ENCODE results near the gene PROSER3.

Gene PROSER3

GRCh38 chr19:35779033-35779432, 21.1 kb downstream of the PROSER3 start:
- DNase-seq: no peak

DNA sequence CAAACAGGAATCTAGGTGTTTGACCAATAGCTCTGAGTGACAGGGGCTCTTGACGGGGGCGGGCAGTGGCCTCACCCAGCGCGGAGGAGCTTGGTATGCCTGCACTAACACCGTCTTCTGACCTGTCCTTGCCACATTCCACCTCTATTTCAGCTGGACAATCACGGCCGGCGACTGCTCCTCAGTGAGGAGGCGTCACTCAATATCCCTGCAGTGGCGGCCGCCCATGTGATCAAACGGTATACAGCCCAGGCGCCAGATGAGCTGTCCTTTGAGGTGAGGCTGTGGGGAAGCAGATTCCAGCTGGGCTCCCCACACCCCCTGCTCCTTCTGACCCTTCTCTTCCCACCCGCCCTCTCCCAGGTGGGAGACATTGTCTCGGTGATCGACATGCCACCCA, 22.1 kb downstream of the PROSER3 start:
- no peak for DNase-seq

DNA sequence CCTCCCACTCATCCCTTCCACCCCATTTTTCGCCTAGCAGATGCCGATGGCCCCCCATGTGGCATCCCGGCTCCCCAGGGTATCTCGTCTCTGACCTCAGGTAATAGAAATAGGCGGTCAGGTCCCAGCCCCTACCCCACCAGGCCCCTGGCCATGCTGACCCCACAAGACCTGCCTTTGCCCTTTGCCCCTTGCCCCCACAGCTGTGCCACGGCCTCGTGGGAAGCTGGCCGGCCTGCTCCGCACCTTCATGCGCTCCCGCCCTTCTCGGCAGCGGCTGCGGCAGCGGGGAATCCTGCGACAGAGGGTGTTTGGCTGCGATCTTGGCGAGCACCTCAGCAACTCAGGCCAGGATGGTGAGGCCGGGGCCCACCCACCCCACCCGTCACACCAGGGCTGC, 22.7 kb downstream of the PROSER3 start:
- no peak for DNase-seq

DNA sequence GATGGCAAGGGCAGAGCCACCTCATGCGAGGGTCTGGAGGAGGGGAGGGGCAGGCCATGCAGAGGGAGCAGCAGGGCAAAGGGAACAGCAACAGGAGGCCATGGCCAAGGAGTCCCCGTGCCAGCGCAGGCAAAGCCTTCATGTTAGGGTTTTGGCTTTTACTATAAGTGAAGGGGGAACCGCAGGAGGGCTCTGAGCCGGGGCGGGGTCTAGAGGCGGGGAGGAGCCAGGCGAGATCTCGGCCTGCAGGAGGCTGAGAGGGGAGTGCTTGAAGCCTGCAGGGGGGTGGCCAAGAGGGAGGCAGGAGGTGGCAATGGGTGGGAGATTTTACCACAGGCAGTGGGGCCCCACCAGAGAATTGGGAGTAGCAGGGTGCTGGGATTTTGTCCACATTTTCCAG, 23.7 kb downstream of the PROSER3 start:
- no peak for DNase-seq

DNA sequence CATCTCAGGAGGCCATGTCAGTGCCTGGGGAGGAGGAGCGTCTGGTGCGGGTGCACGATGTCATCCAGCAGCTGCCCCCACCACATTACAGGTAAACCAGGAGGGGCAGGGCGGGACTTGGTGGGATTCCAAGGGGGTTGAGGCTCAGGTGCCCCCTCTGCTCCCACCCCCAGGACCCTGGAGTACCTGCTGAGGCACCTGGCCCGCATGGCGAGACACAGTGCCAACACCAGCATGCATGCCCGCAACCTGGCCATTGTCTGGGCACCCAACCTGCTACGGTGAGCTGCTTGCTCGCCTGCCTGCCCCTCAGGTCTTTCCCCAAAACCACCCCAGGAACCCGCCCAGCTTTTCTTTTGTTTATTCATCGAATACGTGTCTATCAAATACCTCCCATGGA, 24.6 kb downstream of the PROSER3 start:
- no peak for DNase-seq

GRCh38 chr19:35783469-35784434, 25.8 kb downstream of the PROSER3 start:
- no peak for DNase-seq

DNA sequence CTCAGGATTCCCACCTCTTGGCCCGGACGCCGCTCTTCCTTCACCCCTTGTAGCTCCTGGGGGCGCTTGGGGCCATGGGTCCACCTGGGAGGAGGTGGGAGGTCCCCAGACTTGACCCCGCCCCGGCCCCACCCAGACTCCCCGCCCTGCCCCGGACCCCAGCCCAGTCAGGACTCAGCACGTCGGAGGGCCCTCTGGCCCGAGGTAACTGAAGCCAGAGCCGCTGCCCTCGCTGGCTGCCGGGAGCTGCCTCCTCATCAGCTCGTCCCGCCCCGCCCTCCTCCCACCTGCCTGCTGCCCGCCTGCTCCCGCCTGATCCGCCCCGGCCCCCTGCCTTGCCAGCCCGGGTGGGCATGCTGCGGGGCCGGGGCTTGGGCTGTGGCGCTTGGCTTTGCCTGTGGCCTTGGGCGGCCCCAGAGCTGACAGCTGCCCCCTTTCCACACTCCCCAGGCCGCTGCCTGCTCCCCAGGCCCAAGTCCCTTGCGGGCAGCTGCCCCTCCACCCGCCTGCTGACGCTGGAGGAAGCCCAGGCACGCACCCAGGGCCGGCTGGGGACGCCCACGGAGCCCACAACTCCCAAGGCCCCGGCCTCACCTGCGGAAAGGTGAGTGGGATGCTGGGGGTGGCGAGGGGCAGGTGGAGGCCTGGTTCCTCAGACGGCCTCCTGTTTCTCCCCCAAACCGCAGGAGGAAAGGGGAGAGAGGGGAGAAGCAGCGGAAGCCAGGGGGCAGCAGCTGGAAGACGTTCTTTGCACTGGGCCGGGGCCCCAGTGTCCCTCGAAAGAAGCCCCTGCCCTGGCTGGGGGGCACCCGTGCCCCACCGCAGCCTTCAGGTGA, 26.7 kb downstream of the PROSER3 start:
- no peak for DNase-seq

- no peak for DNase-seq
These were observed 27.3 kb downstream of the PROSER3 start for GRCh38 chr19:35785339-35785627.

DNA sequence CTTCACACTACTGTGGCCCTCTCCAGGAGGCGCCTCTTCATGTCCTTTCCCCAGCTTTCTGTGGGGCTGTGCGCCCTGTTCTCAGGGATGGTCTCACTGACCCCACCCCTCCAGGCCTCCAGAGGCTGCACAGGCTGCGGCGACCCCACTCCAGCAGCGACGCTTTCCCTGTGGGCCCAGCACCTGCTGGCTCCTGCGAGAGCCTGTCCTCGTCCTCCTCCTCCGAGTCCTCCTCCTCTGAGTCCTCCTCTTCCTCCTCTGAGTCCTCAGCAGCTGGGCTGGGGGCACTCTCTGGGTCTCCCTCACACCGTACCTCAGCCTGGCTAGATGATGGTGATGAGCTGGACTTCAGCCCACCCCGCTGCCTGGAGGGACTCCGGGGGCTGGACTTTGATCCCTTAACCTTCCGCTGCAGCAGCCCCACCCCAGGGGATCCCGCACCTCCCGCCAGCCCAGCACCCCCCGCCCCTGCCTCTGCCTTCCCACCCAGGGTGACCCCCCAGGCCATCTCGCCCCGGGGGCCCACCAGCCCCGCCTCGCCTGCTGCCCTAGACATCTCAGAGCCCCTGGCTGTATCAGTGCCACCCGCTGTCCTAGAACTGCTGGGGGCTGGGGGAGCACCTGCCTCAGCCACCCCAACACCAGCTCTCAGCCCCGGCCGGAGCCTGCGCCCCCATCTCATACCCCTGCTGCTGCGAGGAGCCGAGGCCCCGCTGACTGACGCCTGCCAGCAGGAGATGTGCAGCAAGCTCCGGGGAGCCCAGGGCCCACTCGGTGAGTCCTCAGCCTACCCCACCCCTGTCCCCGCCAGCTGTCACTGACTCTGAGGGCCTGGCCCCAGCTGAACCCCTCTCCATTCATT, 28.6 kb downstream of the PROSER3 start:
- no peak for DNase-seq

GRCh38 chr19:35787227-35787799, 29.3 kb downstream of the PROSER3 start:
- no peak for DNase-seq

- no peak for DNase-seq
These were observed 30.4 kb downstream of the PROSER3 start for GRCh38 chr19:35788205-35788960.

DNA sequence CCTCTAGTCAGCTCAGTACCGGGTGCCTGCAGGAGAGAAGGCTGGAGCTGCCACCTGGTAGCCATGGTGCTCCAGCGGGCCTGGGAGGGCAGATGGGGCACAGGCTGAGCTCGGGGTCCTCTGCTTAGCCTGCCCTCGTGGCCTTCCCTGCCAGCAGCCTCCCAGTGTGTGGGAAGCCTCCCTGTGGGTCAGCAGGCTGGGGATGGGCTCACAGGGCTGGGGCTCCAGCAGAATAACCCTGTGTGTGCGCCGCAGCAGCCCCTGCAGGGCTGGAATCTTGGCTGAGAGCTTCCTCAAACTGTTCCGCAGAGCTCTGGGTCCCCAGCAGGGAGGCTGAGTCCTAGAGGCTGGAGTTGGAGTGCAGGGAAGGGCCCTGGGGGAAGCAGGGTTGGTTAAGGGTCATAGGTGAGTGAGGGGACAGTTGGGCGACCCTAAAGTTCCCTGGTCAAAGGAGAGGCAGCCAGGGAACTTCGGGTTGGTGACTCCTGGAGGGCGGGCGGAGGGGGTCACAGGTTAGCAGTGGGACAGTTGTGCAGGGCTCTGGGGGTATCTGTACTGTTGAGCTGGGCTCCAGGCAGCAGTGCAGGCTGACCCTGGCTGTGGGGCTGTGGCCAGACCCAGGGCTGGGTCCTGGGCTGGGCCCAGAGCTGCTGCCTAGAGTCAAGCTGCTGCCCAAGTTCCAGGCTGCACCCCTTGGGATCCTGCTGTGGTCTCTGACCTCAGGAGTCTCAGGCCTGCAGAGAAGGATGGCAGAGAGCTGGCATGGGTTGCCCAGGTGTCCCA, 31.4 kb downstream of the PROSER3 start:
- DNase-seq: no peak

- DNase-seq: no peak
These were observed 32.3 kb downstream of the PROSER3 start for GRCh38 chr19:35789978-35790944.

GRCh38 chr19:35790981-35791813, 33.2 kb downstream of the PROSER3 start:
- peak; percentile 34 to 47 for DNase-seq

DNA sequence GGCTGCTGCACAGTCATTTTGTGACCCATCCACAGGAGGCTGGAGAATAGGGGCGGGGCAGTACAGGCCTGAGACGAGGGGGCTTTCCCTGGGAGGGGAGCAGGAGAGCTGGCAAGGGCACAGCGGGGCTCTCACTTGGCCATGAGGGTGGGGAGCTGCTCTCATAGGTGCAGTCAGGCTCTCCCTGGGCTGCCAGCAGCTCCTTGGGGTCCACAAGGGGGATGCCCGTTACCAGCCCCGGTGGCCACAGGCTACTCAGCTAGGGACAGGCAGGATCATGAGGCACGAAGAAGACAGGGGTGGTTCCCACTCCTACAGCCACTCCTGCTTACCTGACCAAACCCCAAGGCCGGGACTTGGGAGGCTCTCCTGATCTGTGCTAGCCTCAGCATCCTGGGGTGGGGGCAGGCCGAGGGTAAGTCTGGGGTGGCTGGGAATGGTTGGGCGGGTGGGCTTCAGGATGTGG, 33.9 kb downstream of the PROSER3 start:
- no peak for DNase-seq

DNA sequence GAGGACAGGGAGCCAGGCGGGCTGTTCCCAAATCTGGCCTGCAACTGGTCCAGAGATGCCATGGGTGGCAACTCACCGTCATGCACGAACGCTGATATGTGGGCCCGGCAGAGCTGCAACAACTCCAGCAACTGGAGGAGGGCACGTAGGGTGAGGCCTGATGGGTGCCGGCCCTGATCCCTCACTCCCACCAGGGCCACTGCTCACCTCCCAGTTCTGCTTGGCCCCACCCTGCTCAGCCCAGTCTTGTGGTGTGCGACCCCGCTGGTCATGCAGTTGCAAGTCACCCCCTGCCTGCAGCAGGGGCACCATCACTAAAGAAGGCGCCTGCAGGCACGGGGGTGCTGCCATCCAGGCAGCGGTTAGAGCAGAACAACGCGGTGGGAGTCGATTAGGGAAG, 34.3 kb downstream of the PROSER3 start:
- DNase-seq: no peak

DNA sequence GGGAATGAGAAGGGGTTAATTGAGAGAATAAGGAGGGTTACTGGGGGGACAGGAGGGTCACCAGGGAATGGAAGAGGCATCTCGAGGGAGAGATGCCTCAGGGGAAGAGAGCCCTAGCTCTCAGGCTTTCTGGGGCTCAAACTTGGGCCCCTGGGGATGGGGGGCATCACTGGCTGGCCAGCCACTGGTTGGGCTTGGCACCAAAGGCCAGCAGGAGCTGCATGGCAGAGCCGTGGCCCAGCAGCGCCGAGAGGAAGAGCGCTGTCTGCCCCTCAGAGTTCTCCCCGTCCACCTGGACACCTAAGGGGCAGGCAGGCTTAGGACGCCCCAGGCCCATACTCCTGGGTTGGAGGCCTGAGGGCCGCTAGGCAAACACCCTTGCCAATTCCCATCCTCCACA, 34.9 kb downstream of the PROSER3 start:
- no peak for DNase-seq

DNA sequence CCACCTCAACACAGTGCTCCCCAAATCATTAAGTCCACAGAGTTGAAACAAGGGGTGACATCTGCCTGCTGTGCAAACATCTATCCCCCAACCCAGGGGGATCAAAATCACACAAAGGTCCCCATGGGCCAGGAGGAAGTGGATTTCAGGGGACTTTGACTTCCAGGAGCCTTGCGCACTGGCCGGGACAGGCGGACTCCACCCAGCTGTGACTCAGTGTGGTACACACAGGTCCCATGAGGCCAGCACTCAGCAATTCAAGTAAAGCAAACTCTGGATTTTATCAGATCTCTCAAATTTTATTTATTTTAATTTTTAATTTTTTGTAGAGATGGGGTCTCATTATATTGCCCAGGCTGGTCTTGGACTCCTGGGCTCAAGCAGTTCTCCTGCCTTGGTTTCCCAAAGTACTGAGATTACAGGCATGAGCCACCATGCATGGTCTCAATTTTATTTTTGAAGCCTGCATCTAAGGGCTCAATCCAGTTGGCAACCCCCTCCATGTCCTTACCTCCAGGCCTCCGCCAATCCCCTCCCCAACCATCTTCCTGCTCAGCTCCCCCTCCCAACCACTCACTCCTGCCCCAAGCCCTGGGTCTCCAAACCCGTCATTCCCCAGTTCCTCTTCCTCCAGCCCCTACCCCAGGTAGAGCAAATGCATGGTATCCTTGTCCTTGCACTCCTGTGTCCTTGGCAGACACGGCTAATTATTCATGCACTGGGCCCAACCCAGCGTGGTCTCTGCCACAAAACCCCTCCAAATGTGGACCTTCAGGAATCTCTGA, 35.6 kb downstream of the PROSER3 start:
- DNase-seq: no peak

Data from activated T-cell treated with anti-CD3 and anti-CD28 coated beads, Interleukin-2, amount 50 U/mL, for 48 hours (primary cell).